ENCODE results near the gene LYZ.

Gene LYZ

DNA sequence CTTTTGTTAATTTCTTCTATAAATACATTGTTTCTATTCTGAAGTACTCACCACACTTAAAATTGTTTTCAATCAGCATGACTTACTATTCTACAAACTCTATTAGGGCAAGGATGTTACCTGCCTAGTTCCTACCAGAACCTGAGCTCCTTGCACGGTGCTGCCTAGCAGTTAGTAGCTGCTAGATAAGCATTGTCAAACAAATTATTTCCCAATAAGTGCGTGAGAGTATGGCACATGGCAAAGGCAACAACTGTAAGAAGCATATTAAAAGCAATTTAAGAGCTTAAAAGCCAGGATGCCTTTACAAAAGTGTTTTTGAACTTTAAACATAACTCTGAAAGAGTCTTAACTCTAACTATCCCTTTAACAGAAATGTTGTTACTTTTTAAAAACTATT, 8.2 kb upstream of the LYZ start:
- DNase-seq, result no peak

DNA sequence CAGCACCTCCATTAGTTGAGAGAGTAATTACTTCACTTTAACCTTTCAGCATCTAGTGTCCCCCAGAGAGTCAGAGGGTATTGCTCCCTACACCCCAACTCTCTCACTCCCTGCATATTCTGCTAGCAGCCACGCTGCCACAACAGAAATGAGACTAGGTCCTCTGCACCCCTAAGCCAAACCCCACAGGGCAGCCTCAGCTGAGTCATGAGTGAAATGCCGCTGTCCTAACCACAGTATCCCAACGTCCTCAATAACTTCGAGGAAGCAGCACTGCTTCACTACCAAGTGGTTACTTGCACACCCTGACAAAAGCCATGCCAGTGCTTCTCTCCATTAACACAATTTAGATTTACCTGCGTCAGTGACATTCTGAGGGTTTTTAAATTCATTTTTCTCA, 6.9 kb upstream of the LYZ start:
- DNase-seq, result no peak

DNA sequence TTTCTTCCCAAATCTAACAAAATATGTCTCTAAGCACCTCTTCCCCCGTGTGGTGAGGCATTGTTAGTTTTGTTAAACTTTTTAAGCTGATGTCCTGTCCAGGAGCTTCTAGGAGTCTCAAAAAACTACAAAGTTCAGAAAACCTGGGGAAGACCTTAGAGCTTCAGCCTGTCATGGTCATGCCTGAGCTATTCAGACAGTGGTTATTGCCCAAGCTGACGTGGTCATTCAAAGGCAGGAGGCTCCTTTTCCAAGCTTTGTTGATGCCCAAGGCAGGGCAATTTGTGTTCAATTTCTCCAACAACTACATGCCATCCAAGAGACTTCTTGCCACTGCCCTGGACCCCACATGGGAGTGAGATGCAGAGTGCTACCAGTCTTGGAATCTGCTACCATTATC, 5.8 kb upstream of the LYZ start:
- no peak for DNase-seq

GRCh38 chr12:69343357-69343756, 4.8 kb upstream of the LYZ start:
- DNase-seq, result no peak

DNA sequence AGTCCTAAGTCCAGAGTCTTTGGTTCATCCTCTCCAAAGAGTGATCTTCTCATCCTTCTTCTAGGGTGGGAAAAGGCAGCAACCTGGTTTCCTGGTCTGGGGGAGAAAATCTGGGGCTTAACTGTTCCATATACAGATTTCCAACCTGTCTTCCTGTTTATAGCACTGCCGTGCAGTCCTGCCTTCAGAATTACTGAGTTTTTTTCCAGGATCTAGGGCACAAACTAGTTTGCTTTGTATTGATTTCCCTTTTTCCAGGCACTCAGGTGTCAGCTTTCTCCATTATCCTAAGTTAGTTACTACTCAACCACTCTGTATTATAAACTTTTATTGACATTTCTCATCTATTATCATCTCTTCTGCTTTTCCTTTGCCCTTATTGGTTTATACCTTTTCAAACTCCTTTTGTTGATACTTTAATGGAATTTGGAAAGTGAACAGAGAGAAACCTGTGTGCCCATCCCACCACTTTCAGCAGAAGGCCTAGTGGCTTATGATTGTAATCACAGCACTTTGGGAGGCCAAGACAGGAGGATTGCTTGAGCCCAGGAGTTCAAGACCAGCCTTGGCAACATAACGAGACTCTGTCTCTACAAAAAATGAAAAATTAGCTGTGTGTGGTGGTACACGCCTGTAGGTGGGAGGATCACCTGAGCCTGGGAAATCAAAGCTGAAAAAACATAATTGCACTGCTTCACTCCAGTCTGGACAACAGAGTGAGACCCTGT, 4.1 kb upstream of the LYZ start:
- no peak for DNase-seq

DNA sequence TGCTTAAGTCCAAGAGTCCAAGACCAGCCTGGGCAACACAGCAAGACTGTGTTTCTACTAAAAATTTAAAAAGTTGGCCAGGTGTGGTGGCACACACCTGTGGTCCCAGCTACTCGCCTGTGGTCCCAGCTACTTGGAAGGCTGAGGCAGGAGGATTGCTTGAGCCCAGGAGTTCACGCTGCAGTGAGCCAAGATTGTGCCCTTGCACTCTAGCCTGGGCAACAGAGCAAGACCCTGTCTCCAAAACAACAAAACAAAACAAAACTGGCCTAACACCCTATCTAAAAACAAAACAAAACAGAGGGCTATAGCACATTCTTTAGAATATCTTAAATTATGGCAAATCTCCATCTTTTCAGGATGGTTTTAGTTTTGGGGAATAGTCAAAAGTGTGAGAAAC, 3.1 kb upstream of the LYZ start:
- DNase-seq, result no peak

- no peak for DNase-seq
Measured at GRCh38 chr12:69345742-69346141, 2.4 kb upstream of the LYZ start.

DNA sequence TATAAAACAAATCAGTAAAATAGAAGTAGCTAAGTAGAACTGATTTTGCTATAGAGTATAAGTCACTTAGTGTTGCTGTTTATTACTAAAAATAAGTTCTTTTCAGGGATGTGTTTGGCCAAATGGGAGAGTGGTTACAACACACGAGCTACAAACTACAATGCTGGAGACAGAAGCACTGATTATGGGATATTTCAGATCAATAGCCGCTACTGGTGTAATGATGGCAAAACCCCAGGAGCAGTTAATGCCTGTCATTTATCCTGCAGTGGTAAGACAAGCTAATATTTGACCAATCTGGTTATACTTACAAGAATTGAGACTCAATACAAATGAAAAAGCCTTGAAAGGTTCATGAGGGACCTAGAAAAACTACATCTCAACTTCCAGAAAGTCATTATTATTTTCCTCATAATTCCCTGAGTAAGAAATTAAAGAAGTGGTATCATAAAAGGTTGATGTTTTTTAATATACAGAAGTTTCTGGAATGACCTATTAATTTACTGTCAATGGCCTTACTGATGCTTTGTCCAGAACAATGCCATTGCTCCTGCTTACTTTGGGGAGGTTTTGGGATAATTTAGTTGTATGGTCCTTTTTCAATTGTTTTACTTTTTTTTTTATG, 1.9 kb downstream of the LYZ start:
- no peak for DNase-seq

GRCh38 chr12:69350777-69351176, 2.6 kb downstream of the LYZ start:
- no peak for DNase-seq

DNA sequence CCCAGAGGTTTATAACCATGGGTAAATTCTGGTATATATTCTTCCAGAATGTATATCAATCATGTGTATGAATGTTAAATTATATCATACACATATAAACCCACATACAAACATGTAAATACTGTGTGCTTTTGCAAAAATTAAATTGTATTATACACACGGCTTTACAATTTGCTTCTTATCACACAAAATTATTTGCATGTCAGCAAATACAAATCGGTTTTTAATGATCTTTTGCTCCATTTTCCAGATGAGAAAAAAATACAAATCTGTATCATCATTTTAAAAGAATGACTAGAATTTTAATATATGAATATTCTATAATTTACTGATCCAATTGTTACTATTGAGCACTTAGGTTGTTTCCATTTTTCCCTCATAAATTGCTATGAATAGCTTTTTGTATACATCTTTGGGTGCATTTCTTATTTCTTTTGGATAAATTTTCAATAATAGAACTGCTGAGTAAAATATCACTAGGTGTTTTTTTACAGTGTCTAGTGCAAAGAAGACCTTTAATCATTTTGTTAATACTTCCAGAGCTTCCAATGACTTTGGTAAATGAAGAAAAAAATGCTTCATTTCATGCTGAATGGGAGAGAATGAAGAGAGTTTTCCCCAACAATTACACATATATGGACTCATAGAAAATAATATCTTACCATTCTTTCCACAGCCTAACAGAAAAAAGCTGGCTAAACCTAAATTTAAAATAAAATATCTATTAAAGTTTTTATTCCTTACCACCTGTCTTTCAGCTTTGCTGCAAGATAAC, 3.5 kb downstream of the LYZ start:
- no peak for DNase-seq

DNA sequence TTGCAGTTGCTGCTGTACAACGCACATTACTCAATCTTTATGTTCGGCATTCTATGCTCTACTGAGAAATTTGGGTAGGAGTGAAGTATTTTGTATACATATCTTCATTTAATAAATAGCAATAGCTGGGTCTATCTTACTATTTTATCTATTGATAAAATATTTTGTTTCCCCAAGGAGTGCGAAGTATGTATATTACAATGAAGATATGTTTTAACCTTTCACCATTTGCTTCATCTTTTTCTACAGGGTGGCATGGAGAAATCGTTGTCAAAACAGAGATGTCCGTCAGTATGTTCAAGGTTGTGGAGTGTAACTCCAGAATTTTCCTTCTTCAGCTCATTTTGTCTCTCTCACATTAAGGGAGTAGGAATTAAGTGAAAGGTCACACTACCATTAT, 4.7 kb downstream of the LYZ start:
- no peak for DNase-seq

- DNase-seq, result no peak
Measured at GRCh38 chr12:69354172-69354555, 6.0 kb downstream of the LYZ start.

- no peak for DNase-seq
Measured at GRCh38 chr12:69354556-69355187, 6.5 kb downstream of the LYZ start.

GRCh38 chr12:69355363-69356028, 7.3 kb downstream of the LYZ start:
- DNase-seq, result no peak

- DNase-seq, result peak; percentile 71
Measured at GRCh38 chr12:69359531-69360347, 11.6 kb downstream of the LYZ start, which contains the start of gene YEATS4. Gene YEATS4, plus strand, starts transcription at chr12:69359743. Its CDS starts 230 bp downstream, at chr12:69359973.

DNA sequence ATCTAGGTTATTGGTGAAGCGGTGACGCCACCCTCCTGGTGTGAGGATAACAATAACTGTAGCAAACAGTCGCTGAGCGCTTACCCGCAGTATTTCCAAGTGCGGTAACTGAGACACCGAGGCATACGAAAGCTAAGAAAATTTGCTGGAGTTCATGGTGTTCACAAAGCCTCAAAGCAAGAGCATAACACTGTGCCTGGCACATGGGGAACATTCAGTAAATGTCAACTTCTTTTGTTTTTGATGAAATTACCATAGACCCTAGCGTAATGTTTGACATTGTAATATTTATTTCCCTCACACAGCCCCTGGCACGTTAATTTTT, 12.1 kb downstream of the LYZ start:
- DNase-seq, result no peak

DNA sequence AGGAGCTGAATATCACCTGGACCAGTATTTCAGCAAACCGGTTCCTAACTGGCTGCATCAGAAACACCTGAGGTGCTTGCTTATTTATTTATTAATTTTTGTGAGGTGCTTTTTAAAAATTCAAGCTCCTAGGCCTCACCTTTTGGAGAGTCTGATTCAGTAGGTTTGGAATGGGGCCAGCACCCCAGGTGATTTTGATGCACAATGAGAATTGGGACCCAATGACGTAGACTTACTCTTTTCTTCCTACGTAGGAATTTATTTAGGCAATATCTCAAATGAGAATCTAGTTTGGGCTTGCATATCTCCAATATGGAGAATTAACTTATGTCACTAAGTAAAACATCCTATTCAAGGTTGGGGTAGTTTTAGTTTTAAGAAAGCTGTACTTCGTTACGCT, 18.6 kb downstream of the LYZ start:
- DNase-seq, result no peak

DNA sequence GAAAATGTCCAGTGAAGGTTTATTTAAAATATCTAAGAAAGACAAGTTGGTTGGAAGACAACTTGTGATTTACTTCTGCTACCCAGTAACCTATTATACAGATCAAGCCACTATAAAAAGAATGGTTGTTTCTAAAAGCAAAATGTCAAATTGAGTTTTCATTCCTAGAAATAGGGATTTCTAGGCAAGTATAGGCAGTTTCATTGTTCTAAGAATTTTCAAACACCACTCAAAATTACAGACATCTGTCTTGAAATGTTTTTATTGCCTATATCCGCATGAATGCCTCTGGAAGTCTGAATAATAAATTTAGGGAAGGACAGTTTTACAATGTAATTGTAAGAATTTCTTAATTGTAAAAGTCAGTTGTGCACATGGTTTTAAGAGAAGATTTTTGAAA, 20.0 kb downstream of the LYZ start:
- DNase-seq, result no peak

DNA sequence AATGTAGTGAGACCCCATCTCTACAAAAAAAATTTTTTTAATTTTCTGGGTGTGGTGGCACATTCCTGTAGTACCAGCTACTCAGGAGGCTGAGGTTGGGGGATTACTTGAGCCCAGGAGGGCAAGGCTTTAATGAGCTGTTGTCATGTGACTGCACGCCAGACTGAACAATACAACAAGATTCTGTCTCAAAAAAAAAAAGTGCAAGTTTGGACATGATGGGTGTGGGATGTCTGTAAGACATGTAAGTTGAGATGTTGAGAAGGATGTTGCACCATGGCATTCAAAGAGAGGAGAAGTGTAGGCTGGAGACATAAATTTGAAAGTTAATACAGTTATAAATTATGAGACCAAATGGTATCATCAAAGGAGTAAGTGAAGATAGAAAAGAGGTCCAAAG, 34.9 kb downstream of the LYZ start:
- DNase-seq, result no peak

GRCh38 chr12:69385038-69385437, 36.9 kb downstream of the LYZ start:
- no peak for DNase-seq

- no peak for DNase-seq
Measured at GRCh38 chr12:69386921-69387320, 38.7 kb downstream of the LYZ start.

DNA sequence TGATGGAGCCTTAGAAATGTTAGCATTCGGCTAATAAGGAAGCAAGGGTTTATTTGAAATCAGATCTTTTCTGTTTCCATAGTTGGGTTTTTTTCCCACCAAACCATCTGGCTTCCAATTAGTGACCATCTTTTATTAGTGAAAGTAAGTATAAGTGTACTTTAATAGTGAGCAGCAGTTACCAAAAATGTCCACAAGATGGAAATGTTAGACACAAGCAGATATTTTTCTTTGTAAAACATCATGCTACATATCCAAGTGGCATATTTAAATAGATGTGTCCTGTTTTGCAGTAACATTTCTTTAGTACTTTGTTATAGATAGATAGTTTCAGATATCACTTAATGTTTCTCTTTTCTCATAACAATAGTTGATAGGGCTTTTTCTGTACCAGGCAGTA, 40.2 kb downstream of the LYZ start:
- no peak for DNase-seq

Data from NCI-H1048 (cell line).